Measurements from ENCODE around the gene MISP. TPM values are rescaled to one million over a fixed set of nuclear protein-coding genes. Genes with fewer than 3 reads are reported as not detected.

MISP gene
- total RNA-seq, 2 experiments from 2014 or later, result not detected

DNA sequence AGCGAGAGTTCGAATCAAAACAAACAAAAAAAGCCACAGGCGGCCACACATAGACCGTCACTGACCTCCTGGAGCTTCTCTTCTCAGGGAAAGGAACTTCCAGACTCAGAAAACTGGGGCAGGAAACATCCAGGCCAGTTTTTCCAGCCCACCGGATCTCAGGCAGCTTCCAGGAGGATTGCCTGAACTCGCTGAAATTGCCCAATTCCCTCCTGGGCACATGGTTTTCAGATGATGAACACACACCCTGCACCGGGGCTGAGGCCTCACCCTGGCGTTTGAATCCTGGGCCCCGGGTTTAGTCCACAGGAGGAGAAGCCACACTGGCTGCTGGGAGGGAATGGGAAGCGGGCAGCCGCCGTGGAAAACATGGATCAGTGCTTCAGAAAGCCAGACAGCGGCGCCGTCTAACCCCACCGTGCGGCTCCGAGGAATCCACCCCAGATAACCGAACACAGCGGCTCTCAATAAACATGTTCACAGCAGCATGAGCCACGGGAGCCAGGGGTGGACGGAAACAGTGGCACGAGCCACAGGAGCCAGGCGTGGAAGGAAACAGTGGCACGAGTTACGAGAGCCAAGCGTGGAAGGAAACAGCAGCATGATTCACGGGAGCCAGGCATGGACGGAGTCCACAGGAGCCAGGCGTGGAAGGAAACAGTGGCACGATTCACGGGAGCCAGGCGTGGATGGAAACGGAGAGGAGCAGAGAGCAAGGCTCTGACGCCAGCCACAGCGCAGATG, 28.2 kb downstream of the MISP start:
- ATAC-seq, result no peak

DNA sequence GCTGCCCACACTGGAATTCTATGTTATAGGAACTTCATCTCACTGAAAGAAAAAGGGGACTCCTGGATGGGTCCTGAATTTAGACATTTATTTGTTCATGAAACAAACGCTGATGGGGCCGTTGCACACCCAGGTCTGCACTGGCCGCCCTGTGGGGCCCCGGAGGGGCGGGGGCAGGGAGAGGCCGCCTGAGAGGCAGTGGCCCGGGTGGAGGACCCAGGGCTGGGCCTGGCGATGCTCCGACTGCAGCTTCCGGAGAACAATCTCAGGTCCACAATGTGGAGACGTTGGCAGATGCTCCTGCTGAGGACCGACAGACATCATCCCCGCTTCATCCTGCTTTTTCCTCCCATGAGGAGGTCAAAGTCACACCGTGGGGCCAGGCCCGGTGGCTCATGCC, 30.0 kb downstream of the MISP start:
- TF ChIP-seq, protein P1, sequence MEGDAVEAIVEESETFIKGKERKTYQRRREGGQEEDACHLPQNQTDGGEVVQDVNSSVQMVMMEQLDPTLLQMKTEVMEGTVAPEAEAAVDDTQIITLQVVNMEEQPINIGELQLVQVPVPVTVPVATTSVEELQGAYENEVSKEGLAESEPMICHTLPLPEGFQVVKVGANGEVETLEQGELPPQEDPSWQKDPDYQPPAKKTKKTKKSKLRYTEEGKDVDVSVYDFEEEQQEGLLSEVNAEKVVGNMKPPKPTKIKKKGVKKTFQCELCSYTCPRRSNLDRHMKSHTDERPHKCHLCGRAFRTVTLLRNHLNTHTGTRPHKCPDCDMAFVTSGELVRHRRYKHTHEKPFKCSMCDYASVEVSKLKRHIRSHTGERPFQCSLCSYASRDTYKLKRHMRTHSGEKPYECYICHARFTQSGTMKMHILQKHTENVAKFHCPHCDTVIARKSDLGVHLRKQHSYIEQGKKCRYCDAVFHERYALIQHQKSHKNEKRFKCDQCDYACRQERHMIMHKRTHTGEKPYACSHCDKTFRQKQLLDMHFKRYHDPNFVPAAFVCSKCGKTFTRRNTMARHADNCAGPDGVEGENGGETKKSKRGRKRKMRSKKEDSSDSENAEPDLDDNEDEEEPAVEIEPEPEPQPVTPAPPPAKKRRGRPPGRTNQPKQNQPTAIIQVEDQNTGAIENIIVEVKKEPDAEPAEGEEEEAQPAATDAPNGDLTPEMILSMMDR (IDR thresholded peaks at IDR 0.05), result no peak
- no peak for ATAC-seq
- DNase-seq, result no peak

More for the DNA sequence above, 28.2 kb downstream of the MISP start:
- Mint-ChIP-seq H3K27ac (no peak overlapping the region), H3K9me3 (no peaks in the 10 kb centered on the region), H3K4me1 (ENCODE audit: low read depth) (no peaks in the 10 kb centered on the region), H3K4me3 (no peak overlapping the region), H3K27me3 (peaks cover 3% of the 10 kb centered on the region), H3K36me3 (ENCODE audit: low read depth) (no peaks in the 10 kb centered on the region)
- DNase-seq, result no peak
- ChIA-PET POLR2A (no interaction called here), CTCF (interaction anchor here (0.7 kb wide), 1 partner anchor 9 kb away, joined by 3 read pairs; no protein-coding TSS in a partner anchor)
- intact Hi-C loops (cut with micrococcal nuclease), result no loop called here
- TF ChIP-seq, protein P1 (IDR thresholded peaks at IDR 0.05), result no peak

DNA sequence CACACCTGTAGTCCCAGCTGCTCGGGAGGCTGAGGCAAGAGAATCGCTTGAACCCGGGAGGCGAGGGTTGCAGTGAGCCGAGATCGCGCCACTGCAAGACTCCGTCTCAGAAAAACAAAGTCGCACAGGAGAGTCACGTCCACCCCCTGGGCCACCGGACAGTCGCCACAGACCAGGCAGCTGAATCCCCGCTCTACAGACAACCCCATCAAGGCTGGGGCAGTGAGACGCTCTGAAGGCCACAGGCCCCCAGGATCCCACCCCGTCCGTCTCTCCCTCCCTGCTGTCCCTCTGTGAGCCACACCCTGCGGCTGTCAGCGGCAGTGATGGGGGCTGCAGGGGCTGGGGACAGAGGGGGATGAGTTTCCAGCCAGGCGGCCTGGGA, 30.9 kb downstream of the MISP start:
- ChIA-PET POLR2A (no interaction called here), CTCF (no interaction called here)
- intact Hi-C loops (cut with micrococcal nuclease), result no loop called here
- Mint-ChIP-seq H3K4me3 (no peak overlapping the region), H3K27me3 (peaks cover 3% of the 10 kb centered on the region), H3K27ac (no peak overlapping the region), H3K36me3 (ENCODE audit: low read depth) (no peaks in the 10 kb centered on the region), H3K4me1 (ENCODE audit: low read depth) (no peaks in the 10 kb centered on the region), H3K9me3 (no peaks in the 10 kb centered on the region)
- TF ChIP-seq, protein P1 (IDR thresholded peaks at IDR 0.05), result no peak
- ATAC-seq (no peak), DNase-seq (no peak)

More for the DNA sequence above, 30.0 kb downstream of the MISP start:
- intact Hi-C loops (cut with micrococcal nuclease), result no loop called here
- CTCF ChIA-PET, result no interaction called here
- H3K4me1 Mint-ChIP-seq (ENCODE audit: low read depth), result no peaks in the 10 kb centered on the region
- POLR2A ChIA-PET, result no interaction called here
- H3K27me3 Mint-ChIP-seq, result peaks cover 3% of the 10 kb centered on the region
- no peak overlapping the region for H3K27ac Mint-ChIP-seq
- no peaks in the 10 kb centered on the region for H3K9me3 Mint-ChIP-seq
- no peaks in the 10 kb centered on the region for H3K36me3 Mint-ChIP-seq (ENCODE audit: low read depth)
- no peak overlapping the region for H3K4me3 Mint-ChIP-seq

DNA sequence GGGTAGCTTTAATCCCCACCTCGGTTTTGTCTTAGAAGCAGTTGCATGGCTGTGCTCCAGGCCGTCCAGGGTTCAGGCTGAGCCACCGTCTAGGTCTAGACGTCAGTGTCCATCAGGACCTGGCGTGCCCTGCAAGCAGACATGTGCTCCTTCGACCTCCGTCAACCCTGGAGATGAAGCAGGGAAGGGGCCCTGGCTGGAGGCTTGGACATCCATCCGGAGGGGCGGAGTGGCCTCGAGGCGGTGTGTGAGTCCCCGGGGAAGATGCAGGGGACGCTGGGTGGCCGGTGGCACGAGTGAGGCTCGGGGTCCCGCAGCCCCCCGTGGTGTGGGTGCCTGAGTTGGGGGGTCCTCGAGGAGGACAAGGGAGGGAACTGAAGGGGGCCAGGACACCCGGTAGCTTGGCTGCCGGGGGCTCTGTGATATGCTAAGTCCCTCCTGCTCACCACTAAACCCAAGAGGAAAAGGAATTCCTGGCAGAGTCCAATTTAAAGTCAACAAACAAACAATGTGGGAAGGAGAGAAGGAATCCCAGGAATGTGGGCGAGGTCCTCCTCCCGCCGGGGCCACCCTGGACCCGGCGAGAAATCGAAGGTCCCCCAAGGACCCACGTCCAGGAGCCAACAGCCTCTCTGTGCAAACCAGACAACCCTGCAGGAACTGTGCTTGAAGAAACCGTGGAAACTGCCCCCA, 31.4 kb downstream of the MISP start:
- Mint-ChIP-seq H3K27ac (no peak overlapping the region), H3K36me3 (ENCODE audit: low read depth) (no peaks in the 10 kb centered on the region), H3K4me1 (ENCODE audit: low read depth) (no peaks in the 10 kb centered on the region), H3K4me3 (no peak overlapping the region), H3K27me3 (peaks cover 3% of the 10 kb centered on the region), H3K9me3 (no peaks in the 10 kb centered on the region)
- no peak for ATAC-seq
- intact Hi-C loops (cut with micrococcal nuclease), result no loop called here
- ChIA-PET CTCF (no interaction called here), POLR2A (no interaction called here)
- TF ChIP-seq, protein P1 (IDR thresholded peaks at IDR 0.05), result no peak
- no peak for DNase-seq
